Vagina (tissue), 2 donors: ENCODE data around the gene PRR5L.

ENCODE experiments used
- POLR2A ChIP-seq, 2 donors: fragments of 450-650 bp; IDR thresholded peaks; one replicate each; pipeline ENCODE4 v1.6.1; 2017; ENCODE audit warnings: antibody characterized with exemption in 2 of 2, mild to moderate bottlenecking in 2 of 2, moderate library complexity in 2 of 2
- TF ChIP-seq, protein P1 (sequence below), 3 experiments: fragments of 450-650 bp in 2 of 3; fragments of 200-600 bp in 1 of 3; sonication (generic) in 1 of 3; IDR thresholded peaks; one replicate each; pipeline ENCODE4 v1.5.1; 2017 to 2019; ENCODE audit warnings: antibody characterized with exemption in 3 of 3, mild to moderate bottlenecking in 2 of 3, moderate library complexity in 2 of 3

DNA sequence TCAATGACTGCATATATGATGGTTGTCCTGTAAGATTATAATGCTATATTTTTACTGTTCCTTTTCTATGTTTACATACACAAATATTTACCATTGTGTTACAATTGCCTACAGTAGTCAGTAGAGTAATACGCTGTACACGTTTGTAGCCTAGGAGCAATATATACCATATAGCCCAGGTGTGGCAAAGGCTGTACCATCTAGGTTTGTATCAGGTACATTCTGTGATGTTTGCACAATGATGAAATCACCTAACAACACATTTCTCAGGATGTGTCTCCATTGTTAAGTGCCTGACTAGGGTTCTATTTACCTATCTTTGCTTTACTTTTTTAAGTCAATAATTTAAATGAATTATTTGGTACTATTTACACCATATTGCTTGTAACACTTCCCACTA lies 21.9 kb downstream of the PRR5L start:
- no peak for TF ChIP-seq POLR2A (IDR thresholded peaks at IDR 0.05)
- TF ChIP-seq, protein P1, sequence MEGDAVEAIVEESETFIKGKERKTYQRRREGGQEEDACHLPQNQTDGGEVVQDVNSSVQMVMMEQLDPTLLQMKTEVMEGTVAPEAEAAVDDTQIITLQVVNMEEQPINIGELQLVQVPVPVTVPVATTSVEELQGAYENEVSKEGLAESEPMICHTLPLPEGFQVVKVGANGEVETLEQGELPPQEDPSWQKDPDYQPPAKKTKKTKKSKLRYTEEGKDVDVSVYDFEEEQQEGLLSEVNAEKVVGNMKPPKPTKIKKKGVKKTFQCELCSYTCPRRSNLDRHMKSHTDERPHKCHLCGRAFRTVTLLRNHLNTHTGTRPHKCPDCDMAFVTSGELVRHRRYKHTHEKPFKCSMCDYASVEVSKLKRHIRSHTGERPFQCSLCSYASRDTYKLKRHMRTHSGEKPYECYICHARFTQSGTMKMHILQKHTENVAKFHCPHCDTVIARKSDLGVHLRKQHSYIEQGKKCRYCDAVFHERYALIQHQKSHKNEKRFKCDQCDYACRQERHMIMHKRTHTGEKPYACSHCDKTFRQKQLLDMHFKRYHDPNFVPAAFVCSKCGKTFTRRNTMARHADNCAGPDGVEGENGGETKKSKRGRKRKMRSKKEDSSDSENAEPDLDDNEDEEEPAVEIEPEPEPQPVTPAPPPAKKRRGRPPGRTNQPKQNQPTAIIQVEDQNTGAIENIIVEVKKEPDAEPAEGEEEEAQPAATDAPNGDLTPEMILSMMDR (IDR thresholded peaks at IDR 0.05): no peak
